ENCODE data around the gene SLC6A5. TPM values are rescaled to one million over a fixed set of nuclear protein-coding genes. Genes with fewer than 3 reads are reported as not detected.

SLC6A5 gene
- total and polyA plus RNA-seq, 2 of the 8 experiments (the other 6 are each of a cell fraction or from before 2014, with no cell fraction given), result not detected

DNA sequence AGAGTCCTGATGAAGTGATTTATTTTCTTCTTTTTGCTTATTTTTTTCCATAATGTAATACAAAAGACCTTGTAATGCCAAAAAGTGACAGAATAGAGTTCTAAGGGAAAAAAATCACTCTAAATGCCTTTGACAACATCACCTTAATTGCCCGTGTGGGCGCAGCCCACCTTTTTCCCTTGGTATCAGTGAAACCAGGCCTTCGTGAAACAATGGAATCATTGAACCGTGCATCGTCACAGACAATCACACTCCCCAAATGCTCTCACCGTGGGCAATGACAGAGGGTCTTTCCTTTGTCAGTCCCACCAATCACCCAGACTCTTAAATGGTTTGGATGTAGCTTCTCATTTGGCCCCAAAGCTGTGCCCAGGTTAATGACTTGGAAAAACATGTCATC, 9.6 kb upstream of the SLC6A5 start:
- Histone ChIP-seq H3K23me2 (ENCODE audit: low read depth, low read length) (no peaks in the 10 kb centered on the region), H2AFZ (ENCODE audit: low read length) (no peak overlapping the region), H4K91ac (replicated peaks; ENCODE audit: insufficient read length, low read length) (no peak overlapping the region), H3K9me3 (ENCODE audit: insufficient read depth in 2 of 2, low read depth in 1 of 2, low read length in 1 of 2) (no peaks in the 10 kb centered on the region), H3K9ac (replicated peaks in 1 of 4; ENCODE audit: extremely low read depth in 1 of 4, low read depth in 3 of 4, low read length in 3 of 4) (no peak overlapping the region), H2BK5ac (ENCODE audit: low read depth, low read length) (no peak overlapping the region), H3K79me1 (ENCODE audit: low read depth, low read length) (no peaks in the 10 kb centered on the region), H3K79me2 (ENCODE audit: control insufficient read depth in 1 of 2, insufficient read depth in 2 of 2, low read length in 2 of 2) (no peaks in the 10 kb centered on the region), H3K4me1 (replicated peaks in 1 of 4; ENCODE audit: control insufficient read depth in 3 of 4, insufficient read depth in 4 of 4, low read length in 3 of 4) (no peaks in the 10 kb centered on the region), H2AK5ac (ENCODE audit: low read depth, low read length) (no peak overlapping the region), H3K4me3 (ENCODE audit: extremely low read depth in 1 of 4, insufficient read depth in 2 of 4, low read depth in 3 of 4, low read length in 4 of 4) (no peak overlapping the region), H3K18ac (ENCODE audit: extremely low read depth, low read length) (no peak overlapping the region), H2BK15ac (ENCODE audit: low read length) (no peak overlapping the region), H4K8ac (ENCODE audit: extremely low read depth, insufficient read depth, low read length) (no peak overlapping the region), H3K4ac (replicated peaks; ENCODE audit: insufficient read length, low read depth, low read length) (no peak overlapping the region), H3K23ac (ENCODE audit: insufficient read length) (no peak overlapping the region), H3K14ac (ENCODE audit: insufficient read length) (no peak overlapping the region), H3K36me3 (ENCODE audit: control insufficient read depth in 2 of 4, insufficient read depth in 4 of 4, low read length in 3 of 4) (no peaks in the 10 kb centered on the region), H4K5ac (ENCODE audit: insufficient read length, low read depth, low read length) (no peak overlapping the region), H3K56ac (replicated peaks; ENCODE audit: insufficient read length, low read depth, low read length) (no peak overlapping the region), H2BK20ac (ENCODE audit: low read length) (no peak overlapping the region), H3K4me2 (ENCODE audit: insufficient read depth in 1 of 2, low read depth in 2 of 2, low read length in 2 of 2) (no peak overlapping the region), H2BK120ac (replicated peaks; ENCODE audit: low read depth, low read length) (no peak overlapping the region), H3K27me3 (replicated peaks in 1 of 4; ENCODE audit: control insufficient read depth in 3 of 4, extremely low read depth in 1 of 4, insufficient read depth in 3 of 4, low read length in 3 of 4) (peaks cover 0 to 5% (median 1%) of the 10 kb centered on the region in 4 experiments; a peak in 2 of 7 replicates), H4K20me1 (replicated peaks in 1 of 2; ENCODE audit: control insufficient read depth in 1 of 2, insufficient read depth in 2 of 2, low read length in 2 of 2) (no peaks in the 10 kb centered on the region), H2BK12ac (ENCODE audit: low read depth, low read length) (no peak overlapping the region), H3K27ac (ENCODE audit: low read depth, low read length) (no peak overlapping the region)
- DNase-seq (ENCODE audit: low read depth in 1 of 2, low spot score in 2 of 2) (no peak), FAIRE-seq (no peak)
- ChIA-PET POLR2A (ENCODE audit: partially characterized antibody) (no interaction called here), CTCF (ENCODE audit: partially characterized antibody) (interaction anchor here (0.6 to 1.4 kb wide), 2 partner anchors 55 to 406 kb away, joined by 3 read pairs; no protein-coding TSS in a partner anchor)
- 88% methylated on average over 6 of the region's 6 CpGs; no CpG with 5 or more reads in 1 of the 2 experiments for WGBS, 2 experiments (ENCODE audit: extremely low coverage in 1 of 2, insufficient coverage in 1 of 2, insufficient read length in 1 of 2, insufficient replicate concordance in 2 of 2, low coverage in 1 of 2, low lambda C conversion rate in 2 of 2, missing lambda C conversion rate in 1 of 2)
- TF ChIP-seq NANOG (IDR thresholded peaks at IDR 0.05; ENCODE audit: insufficient read depth, low read depth, low read length, poor library complexity, severe bottlenecking) (no peak), RBBP5 (IDR thresholded peaks at IDR 0.05; ENCODE audit: borderline replicate concordance, low read depth, low read length) (no peak), ZNF274 (IDR thresholded peaks at IDR 0.05; ENCODE audit: borderline replicate concordance, extremely low read depth, low read length) (no peak), CBX8 (IDR thresholded peaks at IDR 0.05; ENCODE audit: borderline replicate concordance, low read depth, low read length) (no peak), POU5F1 (IDR thresholded peaks at IDR 0.05; ENCODE audit: low read depth, low read length) (no peak), SIX5 (IDR thresholded peaks at IDR 0.05; ENCODE audit: low read depth, low read length) (no peak)
